ENCODE results near the gene ZNF324. TPM values are rescaled to one million over a fixed set of nuclear protein-coding genes. Genes with fewer than 3 reads are reported as not detected.
A peak's percentile ranks its signal among the peaks of the same experiment; 100 is the strongest.

Gene ZNF324
- total and polyA plus RNA-seq, 9 of the 15 experiments (the other 6 are each of a cell fraction or from before 2014, with no cell fraction given) = 0.92 to 16.4 (median 5.3) TPM

DNA sequence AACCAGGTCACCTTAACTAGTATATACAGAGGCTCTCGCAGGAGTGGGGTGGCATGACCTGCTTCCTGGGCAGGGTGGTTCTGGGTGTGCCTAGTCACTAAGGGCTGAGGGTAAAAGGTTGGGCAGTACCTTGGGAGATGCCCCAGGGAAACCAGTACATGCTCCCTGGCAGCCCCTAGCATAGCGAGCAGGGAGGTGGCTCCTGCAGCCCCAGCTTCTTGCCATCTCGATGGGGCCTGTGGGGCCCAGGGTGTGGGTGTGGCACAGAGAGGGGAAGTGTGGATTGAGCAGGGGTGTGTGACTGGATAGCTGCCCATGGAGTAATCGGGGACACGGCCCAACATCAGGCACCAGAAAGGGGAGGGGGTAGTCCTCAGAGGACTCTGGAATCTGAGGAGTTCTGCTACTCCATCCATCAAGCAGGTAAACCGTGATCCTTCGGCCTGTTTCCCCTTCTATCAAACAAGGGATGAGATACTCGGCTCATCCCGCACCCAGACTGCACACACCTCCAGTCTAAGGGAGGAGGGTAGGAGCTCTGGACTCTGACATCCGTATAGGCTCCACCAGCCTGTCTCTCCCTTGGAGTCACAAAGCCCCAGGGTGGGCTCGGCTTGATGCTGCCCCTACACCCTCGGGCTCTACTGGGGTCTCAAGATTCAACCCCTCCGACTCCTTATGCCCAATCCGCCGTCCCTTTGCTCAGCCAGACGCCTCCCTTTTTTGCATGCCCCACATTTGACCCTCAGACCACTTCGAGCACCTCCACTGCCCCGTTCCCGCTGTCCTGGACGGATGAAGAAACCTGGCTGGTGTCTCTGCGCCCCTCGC is 51.6 kb downstream of the ZNF324 start (continued):
- TF ChIP-seq, protein P1, sequence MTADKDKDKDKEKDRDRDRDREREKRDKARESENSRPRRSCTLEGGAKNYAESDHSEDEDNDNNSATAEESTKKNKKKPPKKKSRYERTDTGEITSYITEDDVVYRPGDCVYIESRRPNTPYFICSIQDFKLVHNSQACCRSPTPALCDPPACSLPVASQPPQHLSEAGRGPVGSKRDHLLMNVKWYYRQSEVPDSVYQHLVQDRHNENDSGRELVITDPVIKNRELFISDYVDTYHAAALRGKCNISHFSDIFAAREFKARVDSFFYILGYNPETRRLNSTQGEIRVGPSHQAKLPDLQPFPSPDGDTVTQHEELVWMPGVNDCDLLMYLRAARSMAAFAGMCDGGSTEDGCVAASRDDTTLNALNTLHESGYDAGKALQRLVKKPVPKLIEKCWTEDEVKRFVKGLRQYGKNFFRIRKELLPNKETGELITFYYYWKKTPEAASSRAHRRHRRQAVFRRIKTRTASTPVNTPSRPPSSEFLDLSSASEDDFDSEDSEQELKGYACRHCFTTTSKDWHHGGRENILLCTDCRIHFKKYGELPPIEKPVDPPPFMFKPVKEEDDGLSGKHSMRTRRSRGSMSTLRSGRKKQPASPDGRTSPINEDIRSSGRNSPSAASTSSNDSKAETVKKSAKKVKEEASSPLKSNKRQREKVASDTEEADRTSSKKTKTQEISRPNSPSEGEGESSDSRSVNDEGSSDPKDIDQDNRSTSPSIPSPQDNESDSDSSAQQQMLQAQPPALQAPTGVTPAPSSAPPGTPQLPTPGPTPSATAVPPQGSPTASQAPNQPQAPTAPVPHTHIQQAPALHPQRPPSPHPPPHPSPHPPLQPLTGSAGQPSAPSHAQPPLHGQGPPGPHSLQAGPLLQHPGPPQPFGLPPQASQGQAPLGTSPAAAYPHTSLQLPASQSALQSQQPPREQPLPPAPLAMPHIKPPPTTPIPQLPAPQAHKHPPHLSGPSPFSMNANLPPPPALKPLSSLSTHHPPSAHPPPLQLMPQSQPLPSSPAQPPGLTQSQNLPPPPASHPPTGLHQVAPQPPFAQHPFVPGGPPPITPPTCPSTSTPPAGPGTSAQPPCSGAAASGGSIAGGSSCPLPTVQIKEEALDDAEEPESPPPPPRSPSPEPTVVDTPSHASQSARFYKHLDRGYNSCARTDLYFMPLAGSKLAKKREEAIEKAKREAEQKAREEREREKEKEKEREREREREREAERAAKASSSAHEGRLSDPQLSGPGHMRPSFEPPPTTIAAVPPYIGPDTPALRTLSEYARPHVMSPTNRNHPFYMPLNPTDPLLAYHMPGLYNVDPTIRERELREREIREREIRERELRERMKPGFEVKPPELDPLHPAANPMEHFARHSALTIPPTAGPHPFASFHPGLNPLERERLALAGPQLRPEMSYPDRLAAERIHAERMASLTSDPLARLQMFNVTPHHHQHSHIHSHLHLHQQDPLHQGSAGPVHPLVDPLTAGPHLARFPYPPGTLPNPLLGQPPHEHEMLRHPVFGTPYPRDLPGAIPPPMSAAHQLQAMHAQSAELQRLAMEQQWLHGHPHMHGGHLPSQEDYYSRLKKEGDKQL (CRISPR knock-in tag; IDR thresholded peaks at IDR 0.05; ENCODE audit: borderline replicate concordance) = no peak
- TF ChIP-seq FOXJ3 (CRISPR knock-in tag; IDR thresholded peaks at IDR 0.05) (no peak), THRB (CRISPR knock-in tag; conservative IDR thresholded peaks at IDR 0.05) (0 out of 2 replicates have a peak, but pooled peaks have one; percentile 29), ZNF197 (CRISPR knock-in tag; IDR thresholded peaks at IDR 0.05; ENCODE audit: low read depth) (peak; percentile 18; the same call in 1 of the 2 replicates), ETS1 (conservative IDR thresholded peaks at IDR 0.05; ENCODE audit: control insufficient read depth, low read depth, low read length) (0 out of 2 replicates have a peak, but pooled peaks have one; percentile 6), MTA3 (IDR thresholded peaks at IDR 0.05; ENCODE audit: borderline replicate concordance) (0 out of 2 replicates have a peak, but pooled peaks have one; percentile 6), CHAMP1 (IDR thresholded peaks at IDR 0.05) (no peak), ZEB2 (IDR thresholded peaks at IDR 0.05) (0 out of 2 replicates have a peak, but pooled peaks have one; percentile 18), ZNF76 (CRISPR knock-in tag; IDR thresholded peaks at IDR 0.05; ENCODE audit: borderline replicate concordance) (no peak), RNF2 (IDR thresholded peaks at IDR 0.05) (no peak), OTX1 (CRISPR knock-in tag; IDR thresholded peaks at IDR 0.05) (0 out of 2 replicates have a peak, but pooled peaks have one; percentile 28)
- TF ChIP-seq, protein P2, sequence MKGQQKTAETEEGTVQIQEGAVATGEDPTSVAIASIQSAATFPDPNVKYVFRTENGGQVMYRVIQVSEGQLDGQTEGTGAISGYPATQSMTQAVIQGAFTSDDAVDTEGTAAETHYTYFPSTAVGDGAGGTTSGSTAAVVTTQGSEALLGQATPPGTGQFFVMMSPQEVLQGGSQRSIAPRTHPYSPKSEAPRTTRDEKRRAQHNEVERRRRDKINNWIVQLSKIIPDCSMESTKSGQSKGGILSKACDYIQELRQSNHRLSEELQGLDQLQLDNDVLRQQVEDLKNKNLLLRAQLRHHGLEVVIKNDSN (CRISPR knock-in tag; IDR thresholded peaks at IDR 0.05) = no peak

All from K562 (cell line).